ENCODE data around the gene BCL7A. TPM values are rescaled to one million over a fixed set of nuclear protein-coding genes. Genes with fewer than 3 reads are reported as not detected.

The BCL7A gene
- total and polyA plus RNA-seq, 10 of the 15 experiments (the other 5 are each of a cell fraction or from before 2014, with no cell fraction given) = 0.37 to 17.2 (median 11.7) TPM

- peaks cover 1% of the 10 kb centered on the region; the same call in 2 of the 3 replicates for H3K9me3 ChIP-seq (replicated peaks; ENCODE audit: control insufficient read depth, insufficient read depth, low read length)
- 0 out of 2 replicates have a peak, but pooled peaks cover 12% of the 10 kb centered on the region for H3K4me1 ChIP-seq (ENCODE audit: control insufficient read depth, insufficient read depth, low read length)
- FAIRE-seq = no peak
- SMC1A ChIA-PET (ENCODE audit: uncharacterized antibody, unreplicated experiment) = no interaction called here
- in situ Hi-C loops (cut with MboI) = no loop called here
- BruUV-seq (replicated peaks) = no TSS peak
- POLR2A ChIA-PET = no interaction called here
- intact Hi-C loops (cut with micrococcal nuclease; ENCODE audit: unreplicated experiment) = no loop called here
- no peak overlapping the region for H3K4me3 ChIP-seq
- no peak for DNase-seq (ENCODE audit: low read depth, low spot score)
- H3K36me3 ChIP-seq (ENCODE audit: control insufficient read depth in 2 of 2, insufficient read depth in 2 of 2, low read length in 1 of 2) = no peaks in the 10 kb centered on the region
- H4K20me1 ChIP-seq (ENCODE audit: control insufficient read depth, insufficient read depth) = no peaks in the 10 kb centered on the region
- CTCF ChIA-PET = interaction anchor here (0.6 kb wide), 1 partner anchor 10 kb away, joined by 4 read pairs; no protein-coding TSS in a partner anchor
- H3K27ac ChIP-seq (ENCODE audit: control insufficient read depth, insufficient read depth) = no peak overlapping the region
- no peak overlapping the region for H3K4me2 ChIP-seq (ENCODE audit: control insufficient read depth, insufficient read depth)
- no peak for TF ChIP-seq ESRRA (IDR thresholded peaks at IDR 0.05; ENCODE audit: low read length)
- TF ChIP-seq POLR2AphosphoS5 (IDR thresholded peaks at IDR 0.05; ENCODE audit: low read length) = no peak
- no peak for TF ChIP-seq SMC3 (IDR thresholded peaks at IDR 0.05; ENCODE audit: borderline replicate concordance, low read length)
- no peak for TF ChIP-seq SREBF2 (IDR thresholded peaks at IDR 0.05; ENCODE audit: low read length)
- TF ChIP-seq POLR2AphosphoS2 (IDR thresholded peaks at IDR 0.05; ENCODE audit: low read depth, low read length) = no peak
- TF ChIP-seq USF1 (IDR thresholded peaks at IDR 0.05; ENCODE audit: borderline replicate concordance, extremely low read length, insufficient read depth, low read depth, low read length) = no peak
- TF ChIP-seq SRF (IDR thresholded peaks at IDR 0.05; ENCODE audit: low read depth in 2 of 2, low read length in 2 of 2) = no peak
- TF ChIP-seq DPF2 (IDR thresholded peaks at IDR 0.05) = no peak
- no peak for TF ChIP-seq ZBTB40 (IDR thresholded peaks at IDR 0.05; ENCODE audit: borderline replicate concordance)
- no peak for TF ChIP-seq PAX8 (IDR thresholded peaks at IDR 0.05)
- TF ChIP-seq JUND (IDR thresholded peaks at IDR 0.05; ENCODE audit: low read depth, low read length) = no peak
- TF ChIP-seq NFXL1 (IDR thresholded peaks at IDR 0.05; ENCODE audit: borderline replicate concordance) = no peak
- no peak for TF ChIP-seq CTCF (IDR thresholded peaks at IDR 0.05 in 2 of 3, conservative IDR thresholded peaks at IDR 0.05 in 1 of 3; ENCODE audit: control insufficient read depth in 2 of 3, extremely low read depth in 1 of 3, insufficient read depth in 1 of 3, low read depth in 3 of 3, low read length in 3 of 3)
- WGBS (ENCODE audit: insufficient coverage, insufficient replicate concordance, low lambda C conversion rate, missing lambda C conversion rate) = 34% methylated on average over 4 of the region's 4 CpGs
- no peak overlapping the region for H3K9ac ChIP-seq (ENCODE audit: control insufficient read depth, insufficient read depth, low read length)
- peaks cover 0 to 4% of the 10 kb centered on the region in 2 experiments; a peak in 2 of 4 replicates for H3K27me3 ChIP-seq (replicated peaks in 1 of 2; ENCODE audit: control insufficient read depth in 2 of 2, insufficient read depth in 2 of 2, low read length in 1 of 2)
- ATAC-seq = no peak
- RAD21 ChIA-PET (ENCODE audit: unreplicated experiment) = interaction anchor here (0.6 kb wide), 2 partner anchors 25 to 238 kb away, joined by 3 read pairs; no protein-coding TSS in a partner anchor
- no peak overlapping the region for H2AFZ ChIP-seq (ENCODE audit: control insufficient read depth, low read depth, low read length)
- H3K79me2 ChIP-seq (ENCODE audit: control insufficient read depth, insufficient read depth, low read length) = no peaks in the 10 kb centered on the region
These were observed 8.5 kb upstream of the BCL7A start for GRCh38 chr12:122013136-122013535.

Measured in GM12878 (cell line).